NCI-H2227 (cell line): ENCODE measurements around the gene SCN5A.
"Not testable (repeated sequence)": the region's sequence is repeated elsewhere in the genome, so short reads cannot be mapped to it uniquely, and the experiment has no call there.

ENCODE experiments used
- DNase-seq: peaks from one replicate; lab custom pipeline; 2025; ENCODE audit not compliant: unreplicated experiment; lab: John Stamatoyannopoulos, UW

The SCN5A gene

GRCh38 chr3:38580450-38581382 is 68.8 kb downstream of the SCN5A start:
- no peak for DNase-seq

- DNase-seq, result no peak
Observed at GRCh38 chr3:38579551-38580449, 69.7 kb downstream of the SCN5A start.

GRCh38 chr3:38579141-38579540 is 70.3 kb downstream of the SCN5A start:
- no peak for DNase-seq

- no peak for DNase-seq
Observed at GRCh38 chr3:38578551-38578950, 70.9 kb downstream of the SCN5A start.

- no peak for DNase-seq
Observed at GRCh38 chr3:38578081-38578475, 71.4 kb downstream of the SCN5A start.

GRCh38 chr3:38577371-38578080 is 72.0 kb downstream of the SCN5A start:
- DNase-seq, result no peak

- no peak for DNase-seq
Observed at GRCh38 chr3:38576526-38577370, 72.7 kb downstream of the SCN5A start.

GRCh38 chr3:38576131-38576525 is 73.4 kb downstream of the SCN5A start:
- no peak for DNase-seq

- DNase-seq, result no peak
Observed at GRCh38 chr3:38575279-38575843, 74.1 kb downstream of the SCN5A start.

- no peak for DNase-seq
Observed at GRCh38 chr3:38574411-38575278, 74.8 kb downstream of the SCN5A start.

- no peak for DNase-seq
Observed at GRCh38 chr3:38573556-38573955, 75.9 kb downstream of the SCN5A start.

GRCh38 chr3:38573111-38573510 is 76.4 kb downstream of the SCN5A start:
- DNase-seq, result no peak

GRCh38 chr3:38567498-38567897 is 82.0 kb downstream of the SCN5A start:
- no peak for DNase-seq

- not testable (repeated sequence) for DNase-seq
Observed at GRCh38 chr3:38566794-38567193, 82.7 kb downstream of the SCN5A start.

GRCh38 chr3:38566215-38566528 is 83.3 kb downstream of the SCN5A start:
- DNase-seq, result no peak

- DNase-seq, result no peak
Observed at GRCh38 chr3:38565339-38566214, 83.9 kb downstream of the SCN5A start.

- no peak for DNase-seq
Observed at GRCh38 chr3:38564631-38565338, 84.7 kb downstream of the SCN5A start.

- no peak for DNase-seq
Observed at GRCh38 chr3:38563886-38564270, 85.6 kb downstream of the SCN5A start.
